Anterior cingulate cortex (tissue), 58 donors: Measurements from ENCODE around the gene BABAM2.

Experiments used
- DNase-seq, 58 donors: peaks; one replicate each; lab custom pipeline; 2025; lab: John Stamatoyannopoulos, UW

Gene BABAM2

DNA sequence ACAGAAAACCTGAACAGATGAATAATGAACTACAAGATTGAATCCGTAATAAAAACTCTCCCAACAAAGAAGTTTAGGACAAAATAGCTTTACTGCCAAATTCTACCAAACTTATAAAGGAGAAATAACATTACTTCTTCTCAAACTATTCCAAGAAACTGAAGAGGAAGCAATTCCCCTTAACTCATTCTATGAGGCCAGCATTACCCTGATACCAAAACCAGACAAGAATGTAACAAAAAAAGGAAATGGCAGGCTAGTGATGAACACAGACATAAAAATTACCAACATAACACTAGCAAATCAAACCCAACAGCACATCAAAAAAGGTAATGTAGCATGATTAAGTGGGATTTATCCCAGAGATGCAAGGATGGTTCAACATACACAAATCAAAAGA, 288.4 kb downstream of the BABAM2 start:
- DNase-seq = no peak

DNA sequence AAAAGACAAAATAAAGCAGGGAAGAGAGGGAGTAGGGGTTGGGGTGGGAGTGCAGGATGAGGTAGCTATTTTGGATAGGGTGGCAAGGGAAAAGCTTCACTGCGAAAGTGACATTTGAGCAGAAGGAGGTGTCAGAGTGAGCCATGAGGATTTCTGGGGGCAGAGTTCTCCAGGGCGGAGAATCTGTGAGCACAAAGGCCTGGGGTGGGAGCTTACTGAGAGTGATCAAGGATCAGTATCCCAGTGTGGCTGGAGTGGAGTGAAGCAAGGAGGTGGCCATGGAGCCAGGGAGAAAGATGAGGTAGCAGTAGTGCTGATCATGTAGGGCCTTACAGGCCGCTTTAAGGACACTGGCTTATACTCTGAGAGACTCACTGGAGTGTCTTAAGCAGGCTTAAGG, 291.3 kb downstream of the BABAM2 start:
- no peak for DNase-seq

GRCh38 chr2:28182348-28182747, 291.8 kb downstream of the BABAM2 start:
- DNase-seq = no peak

- no peak for DNase-seq
Measured at GRCh38 chr2:28185153-28185552, 294.6 kb downstream of the BABAM2 start.

DNA sequence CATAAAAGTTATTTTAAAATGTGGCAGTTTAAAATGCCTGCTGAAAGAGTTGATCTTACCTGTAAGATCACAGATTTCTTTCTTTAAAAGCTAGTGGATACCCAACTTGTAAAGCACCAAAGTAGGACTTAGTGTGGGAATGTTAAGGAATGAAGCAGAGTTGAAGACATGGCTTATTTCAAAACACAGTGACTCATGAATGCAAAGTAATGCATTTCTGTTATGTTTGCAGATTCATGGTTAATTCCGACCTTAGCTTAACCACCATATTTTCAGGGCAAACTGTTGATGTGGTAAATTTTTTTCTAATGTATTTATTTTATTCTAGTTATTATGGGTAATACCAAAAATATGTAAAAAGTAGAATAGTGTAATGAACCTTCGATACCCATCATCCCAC, 295.4 kb downstream of the BABAM2 start:
- no peak for DNase-seq

- DNase-seq = no peak
Measured at GRCh38 chr2:28187186-28187585, 296.7 kb downstream of the BABAM2 start.

DNA sequence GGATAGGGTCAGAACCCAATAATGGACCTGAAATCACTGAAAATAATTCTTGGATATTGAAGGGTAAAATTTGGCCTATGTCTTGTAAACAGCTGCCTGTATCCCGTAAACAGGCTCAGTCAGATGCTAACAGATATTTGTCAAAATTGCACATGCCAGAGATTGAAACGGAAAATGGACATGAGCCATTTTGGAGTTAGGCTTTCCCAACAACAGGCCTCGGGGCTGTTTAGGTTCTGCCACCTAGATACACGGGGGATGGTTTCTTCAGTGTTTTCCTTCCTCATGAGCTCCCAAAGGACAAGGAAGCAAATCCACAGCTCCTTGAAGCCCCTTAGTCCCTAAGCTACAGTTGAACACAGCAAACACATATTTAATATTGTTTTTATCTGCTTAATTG, 297.9 kb downstream of the BABAM2 start:
- DNase-seq = no peak

GRCh38 chr2:28193630-28194403, 303.3 kb downstream of the BABAM2 start:
- no peak for DNase-seq

DNA sequence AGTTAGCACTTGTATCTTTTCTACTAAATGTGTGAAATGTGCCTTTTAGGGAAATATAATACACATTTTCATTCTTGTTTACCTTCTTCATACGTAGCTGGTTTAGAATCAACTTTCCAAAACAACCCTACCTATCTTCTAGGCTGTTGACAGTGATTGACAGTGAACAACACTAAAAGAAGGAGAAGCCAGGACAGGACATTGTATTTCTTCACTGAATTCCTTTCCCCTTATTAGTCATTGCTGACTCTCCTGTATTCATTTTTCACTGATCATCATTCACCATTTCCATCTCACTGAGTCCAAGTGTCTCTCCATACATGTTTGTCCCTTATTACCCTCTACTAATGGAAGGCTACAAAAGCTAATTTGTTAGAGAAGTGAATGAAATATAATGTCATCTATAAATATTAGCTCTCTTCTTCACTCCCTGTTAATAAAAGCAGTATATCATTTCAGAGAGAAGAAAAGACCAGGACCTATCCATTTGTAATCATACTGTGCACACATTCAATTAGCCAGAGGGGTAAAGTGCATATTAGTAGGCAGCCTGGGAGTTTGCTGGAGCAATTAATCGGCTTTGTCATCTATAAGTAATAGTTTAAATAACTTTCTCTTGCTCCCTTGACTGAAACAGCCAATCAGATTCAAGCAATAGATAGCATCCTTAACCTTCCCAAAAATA, 309.6 kb downstream of the BABAM2 start:
- no peak for DNase-seq

- DNase-seq = no peak
Measured at GRCh38 chr2:28201671-28202180, 311.2 kb downstream of the BABAM2 start.

GRCh38 chr2:28202719-28203118, 312.2 kb downstream of the BABAM2 start:
- no peak for DNase-seq

GRCh38 chr2:28206762-28207161, 316.2 kb downstream of the BABAM2 start:
- peak in 1 of 58 donors; percentile 40 for DNase-seq

DNA sequence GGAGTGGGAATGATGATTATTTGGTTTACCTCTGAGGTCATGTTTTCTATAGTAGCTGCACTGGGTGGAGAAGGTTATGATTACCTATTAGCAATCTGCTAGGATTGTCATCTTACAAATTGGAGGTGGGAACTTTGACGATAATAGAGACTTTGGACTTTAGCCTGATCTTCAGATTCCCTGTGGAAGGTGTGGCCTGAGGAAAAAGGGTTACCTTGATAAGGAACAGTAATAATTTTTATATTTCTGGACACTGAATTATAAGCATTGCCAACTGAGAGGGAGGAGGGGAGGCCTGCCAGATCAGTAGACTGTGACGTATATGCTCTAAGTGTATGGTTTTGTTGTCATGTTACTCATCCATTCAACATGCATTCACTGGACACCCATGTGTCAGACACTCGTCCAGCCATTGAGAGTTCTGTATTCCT, 318.7 kb downstream of the BABAM2 start:
- DNase-seq = no peak

DNA sequence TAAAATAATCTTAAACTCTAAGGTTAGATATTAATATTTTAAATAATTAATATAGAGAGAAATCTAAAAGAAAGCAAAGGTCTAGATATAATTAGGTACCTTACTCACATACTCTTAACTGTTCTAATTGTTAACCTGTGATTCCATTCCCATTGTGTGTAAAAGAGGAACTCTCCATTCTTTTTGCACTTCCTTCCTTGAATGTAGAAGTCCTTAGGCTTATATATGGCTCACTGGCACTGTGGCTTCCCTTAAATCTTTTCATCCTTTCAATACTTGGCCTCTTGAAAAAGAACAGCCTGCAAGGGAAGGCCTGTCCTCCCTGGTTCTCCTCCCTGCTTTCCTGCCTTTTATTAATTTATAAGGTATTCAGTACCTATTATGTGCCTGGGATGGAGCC, 319.3 kb downstream of the BABAM2 start:
- no peak for DNase-seq

GRCh38 chr2:28210535-28210934, 320.0 kb downstream of the BABAM2 start:
- DNase-seq = no peak

DNA sequence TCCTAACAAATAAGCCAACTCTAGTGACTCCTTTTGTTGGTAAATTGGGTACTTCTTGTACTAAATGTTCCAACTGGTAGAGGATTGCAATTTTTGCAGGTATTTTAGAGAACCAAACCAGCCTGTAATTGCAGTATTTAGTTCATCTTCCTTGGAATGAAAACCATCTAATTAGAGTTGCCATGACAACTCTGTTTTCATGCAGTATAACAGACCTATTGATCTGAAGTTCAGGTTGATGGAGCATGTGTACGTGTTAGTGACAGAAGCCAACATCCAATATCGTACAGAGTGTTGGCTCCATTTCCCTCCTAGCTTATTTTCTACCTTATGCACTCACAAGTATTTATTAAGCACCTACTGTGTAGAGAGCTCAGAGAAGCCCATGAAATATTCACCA, 325.8 kb downstream of the BABAM2 start:
- no peak for DNase-seq

DNA sequence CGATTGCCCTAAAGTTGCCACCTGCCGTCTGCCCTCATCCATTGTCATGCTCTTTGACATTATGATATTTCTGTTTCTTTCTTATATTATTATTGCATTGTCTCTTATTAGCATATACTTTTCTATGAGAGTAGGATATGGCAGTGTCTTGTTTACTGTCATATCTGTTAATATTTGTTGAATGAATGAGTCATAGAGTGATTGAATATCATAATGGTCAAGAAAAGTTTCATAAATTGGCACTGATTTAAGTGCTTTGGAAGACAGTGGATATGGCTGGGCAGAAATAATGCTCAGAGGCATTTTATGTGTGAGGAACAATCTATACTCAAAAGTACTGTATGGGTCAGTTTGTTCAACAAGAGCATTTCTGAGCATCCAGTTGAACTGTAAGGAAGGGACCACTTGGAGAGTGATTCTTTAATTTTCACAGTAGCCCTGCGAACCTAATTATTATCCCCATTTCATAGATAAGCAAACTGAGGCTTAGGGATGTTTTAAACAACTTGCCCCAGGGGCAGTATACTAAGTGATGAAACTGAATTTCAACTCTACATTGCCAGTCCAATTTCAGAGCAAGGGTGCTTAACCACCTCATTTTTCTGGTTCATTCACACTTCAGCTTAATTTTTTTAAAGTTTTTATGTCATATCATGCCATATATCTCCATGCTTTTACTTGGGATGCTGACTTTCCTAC, 326.7 kb downstream of the BABAM2 start:
- no peak for DNase-seq

- no peak for DNase-seq
Measured at GRCh38 chr2:28219138-28219537, 328.6 kb downstream of the BABAM2 start.

DNA sequence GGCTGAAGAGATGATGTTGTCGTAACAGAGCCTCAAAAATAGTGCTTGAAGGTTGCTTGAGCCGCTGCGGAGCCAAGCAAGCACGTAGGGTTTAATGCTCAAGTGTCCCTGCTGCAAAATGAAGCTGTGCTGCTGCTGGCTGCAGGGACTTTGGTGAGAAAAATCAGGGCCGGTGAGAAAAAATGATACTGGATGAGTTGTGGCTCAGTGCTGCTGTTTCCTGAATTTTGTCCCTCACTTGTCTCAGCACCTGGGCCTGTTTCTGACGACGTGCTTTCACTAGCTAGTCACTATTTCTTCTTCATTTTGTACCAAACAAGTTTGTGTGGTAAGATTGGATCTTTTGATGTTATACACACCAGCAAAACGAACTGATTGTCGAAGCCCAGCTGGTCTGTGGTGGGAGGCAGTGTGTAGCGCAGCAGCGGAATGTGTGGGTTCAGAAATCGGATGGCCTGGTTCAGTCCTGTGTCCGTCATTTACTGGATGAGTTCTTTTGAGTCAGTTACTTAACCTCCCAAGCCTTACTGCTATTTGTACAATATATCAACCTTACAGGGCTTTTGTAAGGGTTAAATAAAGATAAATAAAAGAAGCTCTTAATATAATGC, 329.3 kb downstream of the BABAM2 start:
- DNase-seq = peak in 3 of 58 donors; percentile 23 to 56 (median 25)

DNA sequence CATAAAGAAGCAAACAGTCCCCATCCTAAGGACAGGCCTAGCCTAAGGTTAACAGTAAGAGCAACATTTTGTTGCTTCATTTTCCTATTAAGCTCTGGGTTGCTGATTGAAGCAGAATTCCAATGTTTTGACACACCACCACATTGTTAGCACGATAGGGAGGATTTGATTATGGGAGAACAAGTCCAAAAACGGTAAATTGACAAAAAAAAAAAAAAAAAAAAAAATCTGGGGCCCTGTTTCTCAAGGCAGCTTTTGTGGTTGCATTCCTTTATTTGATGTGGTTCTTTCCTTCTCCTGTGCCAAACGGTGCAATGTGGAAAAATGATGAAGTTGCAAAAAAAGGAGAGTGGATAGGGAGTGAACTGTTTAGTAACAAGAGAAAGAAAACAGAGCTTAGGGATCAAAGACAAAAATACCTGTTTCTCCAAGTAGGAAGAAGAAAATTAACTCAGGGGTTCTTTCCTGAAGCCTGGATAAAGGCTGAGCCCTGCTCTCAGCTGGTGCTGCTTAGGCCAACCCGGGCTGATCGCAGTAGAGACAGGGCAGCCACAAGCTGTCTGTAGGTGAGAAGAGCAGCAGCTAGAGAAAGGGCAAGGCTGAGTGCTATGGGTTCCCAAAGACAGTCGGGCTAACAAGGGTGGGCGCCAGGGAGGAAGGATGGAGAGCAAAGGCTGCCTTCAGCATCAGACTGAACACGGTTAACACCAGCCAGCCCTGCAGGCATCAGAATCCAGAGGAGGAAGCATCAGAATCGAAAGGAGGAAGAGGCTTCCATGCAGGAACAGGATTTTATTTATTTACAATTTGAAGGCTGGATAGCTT, 334.3 kb downstream of the BABAM2 start:
- peak in 4 of 58 donors; percentile 8 to 25 (median 16) for DNase-seq
